Activated CD4-positive, alpha-beta T cell treated with anti-CD3 and anti-CD28 coated beads, Interleukin-2, amount 10 ng/mL, durations not matched to agents 24 days and 14 days (primary cell): Measurements from ENCODE around the gene FAM9A. TPM values are rescaled to one million over a fixed set of nuclear protein-coding genes. Genes with fewer than 3 reads are reported as not detected.
"Not testable (repeated sequence)": the region's sequence is repeated elsewhere in the genome, so short reads cannot be mapped to it uniquely, and the experiment has no call there.

Source experiments
- DNase-seq: peaks from one replicate; pipeline ENCODE4 v3.0.0; 2022
- H3K27ac Mint-ChIP-seq: one replicate; pipeline ENCODE4 v1.8.0; 2022; ENCODE audit warnings: mild to moderate bottlenecking, mixed read lengths
- H3K27me3 Mint-ChIP-seq: one replicate; pipeline ENCODE4 v1.8.0; 2022; ENCODE audit warnings: mixed read lengths
- H3K36me3 Mint-ChIP-seq: one replicate; pipeline ENCODE4 v1.8.0; 2022; ENCODE audit warnings: low read depth, mild to moderate bottlenecking, mixed read lengths
- H3K4me1 Mint-ChIP-seq: one replicate; pipeline ENCODE4 v1.8.0; 2021; ENCODE audit warnings: mixed read lengths
- H3K4me3 Mint-ChIP-seq: one replicate; pipeline ENCODE4 v1.8.0; 2022; ENCODE audit warnings: mild to moderate bottlenecking, moderate library complexity, mixed read lengths
- H3K9me3 Mint-ChIP-seq: one replicate; pipeline ENCODE4 v1.8.0; 2021; ENCODE audit warnings: mixed read lengths
- intact Hi-C: fragments of 100-400 bp; cut with micrococcal nuclease; formaldehyde crosslinking; loops from one replicate; pipeline ENCODE4 v1.15.1; 2023
- total RNA-seq: library from RNA; stranded (reverse); gene quantifications from 2 replicates; pipeline ENCODE4 v1.2.3, GENCODE V29; 2022

The FAM9A gene
- total RNA-seq, 1 donor from 2014 or later, result not detected

DNA sequence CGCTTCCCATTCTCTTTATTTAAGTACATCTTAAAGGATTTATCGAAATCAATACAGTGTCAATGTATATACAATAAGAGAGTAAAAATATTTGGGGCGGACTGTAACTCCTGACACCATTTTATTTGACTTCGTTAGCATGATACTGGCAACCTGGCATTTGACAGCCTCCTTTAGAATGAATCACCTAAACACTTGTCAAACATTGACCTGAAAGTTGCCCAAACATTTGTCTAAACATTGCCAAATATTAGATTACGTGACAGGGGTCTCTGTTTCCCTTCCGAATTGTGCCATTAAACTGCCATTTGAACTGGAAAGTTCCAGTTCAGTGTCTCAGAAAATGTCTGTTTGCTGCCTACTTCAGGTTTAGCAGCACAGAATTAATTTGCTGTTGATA is 20.8 kb upstream of the FAM9A start:
- Mint-ChIP-seq H3K36me3 (no peaks in the 10 kb centered on the region), H3K4me1 (no peaks in the 10 kb centered on the region), H3K9me3 (no peaks in the 10 kb centered on the region), H3K27ac (no peak overlapping the region), H3K4me3 (no peak overlapping the region), H3K27me3 (peaks cover 13% of the 10 kb centered on the region)
- intact Hi-C loops, result no loop called here
- DNase-seq, result no peak

DNA sequence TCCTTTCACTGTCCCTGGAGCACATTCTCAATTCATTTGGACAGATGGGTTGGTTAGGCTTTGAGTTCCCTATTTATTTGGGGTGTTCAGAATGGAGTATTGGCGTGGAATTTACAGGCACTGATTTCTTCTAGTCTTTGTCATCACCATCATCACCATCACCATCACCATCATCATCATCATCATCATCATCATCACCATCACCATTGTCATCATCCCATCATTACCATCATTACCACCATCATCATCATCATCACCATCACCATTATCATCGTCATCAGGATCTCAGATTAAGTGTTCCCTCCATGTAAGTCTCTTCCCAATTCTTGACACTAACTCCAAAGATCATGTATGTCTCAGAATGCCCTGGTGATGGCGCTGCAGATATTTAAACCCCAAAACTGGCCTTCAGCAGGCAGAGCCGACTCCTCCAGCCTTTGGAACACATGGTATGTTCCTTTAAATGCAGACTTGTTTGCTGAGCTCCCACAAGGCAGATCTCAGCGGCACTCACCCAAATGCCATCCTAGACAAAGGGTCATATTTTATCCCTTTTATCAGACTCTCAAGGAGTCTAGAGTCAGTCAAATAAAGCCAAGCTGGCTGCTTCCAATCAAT is 19.8 kb upstream of the FAM9A start:
- Mint-ChIP-seq H3K27ac (no peak overlapping the region), H3K4me1 (no peaks in the 10 kb centered on the region), H3K27me3 (peaks cover 13% of the 10 kb centered on the region), H3K4me3 (no peak overlapping the region), H3K9me3 (no peaks in the 10 kb centered on the region), H3K36me3 (no peaks in the 10 kb centered on the region)
- intact Hi-C loops, result no loop called here
- no peak for DNase-seq

DNA sequence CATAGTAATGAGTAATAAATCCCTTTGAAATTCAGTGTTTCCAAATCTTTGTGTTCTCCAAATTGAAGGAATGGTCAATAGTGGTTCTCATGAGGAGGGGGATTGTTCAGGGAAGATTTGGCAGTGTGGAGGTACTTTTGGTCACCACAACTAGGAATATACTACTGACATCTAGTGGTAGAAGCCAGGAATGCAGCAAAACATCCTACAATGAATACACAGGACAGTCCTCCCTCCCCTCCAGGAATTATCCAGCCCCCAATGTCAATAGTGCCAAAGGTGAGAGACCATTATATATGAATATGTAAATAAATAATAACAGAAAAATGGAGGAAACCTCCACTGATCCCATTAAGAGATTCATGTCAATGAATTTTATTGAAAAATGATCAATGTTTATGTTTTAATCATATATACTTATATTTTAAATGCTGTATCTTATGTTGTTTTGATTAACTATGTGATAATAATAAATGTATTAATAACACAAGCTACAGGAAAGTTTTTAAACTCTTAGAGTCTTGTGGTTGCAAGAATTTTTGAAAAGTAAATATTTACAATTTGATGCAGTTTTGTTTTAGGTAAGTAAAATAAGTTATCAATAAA is 14.4 kb upstream of the FAM9A start:
- Mint-ChIP-seq H3K36me3 (no peaks in the 10 kb centered on the region), H3K9me3 (no peaks in the 10 kb centered on the region), H3K4me1 (no peaks in the 10 kb centered on the region), H3K4me3 (no peak overlapping the region), H3K27ac (no peak overlapping the region), H3K27me3 (no peaks in the 10 kb centered on the region)
- intact Hi-C loops, result loop anchor here (1.0 kb wide), 1 partner anchor 32 kb away; no protein-coding TSS in a partner anchor
- DNase-seq, result peak; percentile 73

DNA sequence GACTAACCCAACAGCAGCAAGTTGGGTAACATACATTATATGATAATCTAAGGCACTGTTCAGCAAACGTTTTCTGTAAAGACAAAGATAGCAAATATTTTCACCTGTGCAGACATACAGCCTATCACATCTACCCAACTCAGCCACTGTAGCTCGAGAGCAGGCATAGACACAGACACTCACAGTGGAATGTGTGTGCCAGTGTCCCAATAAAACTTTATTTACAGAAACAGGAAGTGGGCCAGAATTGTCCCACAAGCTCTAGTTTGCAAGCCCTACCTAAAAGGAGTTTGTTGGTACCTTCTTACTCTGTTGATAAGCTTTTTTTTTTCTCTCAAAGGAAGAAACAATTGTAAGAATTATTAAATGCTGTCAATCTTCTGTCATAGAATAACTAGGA is 11.9 kb upstream of the FAM9A start:
- Mint-ChIP-seq H3K9me3 (no peaks in the 10 kb centered on the region), H3K4me1 (no peaks in the 10 kb centered on the region), H3K36me3 (no peaks in the 10 kb centered on the region), H3K27me3 (peaks cover 4% of the 10 kb centered on the region), H3K27ac (no peak overlapping the region), H3K4me3 (no peak overlapping the region)
- intact Hi-C loops, result loop anchor here (5.0 kb wide), 1 partner anchor 61 kb away; no protein-coding TSS in a partner anchor
- no peak for DNase-seq

DNA sequence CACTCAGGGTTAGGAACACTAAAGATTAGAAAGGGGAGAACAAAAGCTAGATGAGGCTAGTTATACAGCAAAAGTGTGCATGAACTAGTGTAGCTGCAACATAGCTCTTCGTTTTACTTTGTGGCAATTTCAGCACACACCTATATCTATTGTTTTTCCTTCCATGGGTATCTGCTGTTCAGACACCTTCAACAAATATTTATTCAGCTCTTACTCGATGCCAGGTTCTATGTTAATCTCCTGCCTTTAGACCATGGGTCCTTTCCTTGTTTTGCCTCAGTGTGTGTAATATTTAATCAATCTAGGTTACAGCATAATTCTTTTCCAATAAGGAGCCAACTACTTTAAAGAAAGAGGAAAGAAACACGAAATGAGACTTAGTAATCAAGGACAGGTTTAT is 10.4 kb upstream of the FAM9A start:
- Mint-ChIP-seq H3K36me3 (no peaks in the 10 kb centered on the region), H3K27me3 (peaks cover 4% of the 10 kb centered on the region), H3K4me3 (no peak overlapping the region), H3K27ac (no peak overlapping the region), H3K4me1 (no peaks in the 10 kb centered on the region), H3K9me3 (no peaks in the 10 kb centered on the region)
- intact Hi-C loops, result loop anchor here (5.0 kb wide), 1 partner anchor 59 kb away; no protein-coding TSS in a partner anchor
- DNase-seq, result no peak

DNA sequence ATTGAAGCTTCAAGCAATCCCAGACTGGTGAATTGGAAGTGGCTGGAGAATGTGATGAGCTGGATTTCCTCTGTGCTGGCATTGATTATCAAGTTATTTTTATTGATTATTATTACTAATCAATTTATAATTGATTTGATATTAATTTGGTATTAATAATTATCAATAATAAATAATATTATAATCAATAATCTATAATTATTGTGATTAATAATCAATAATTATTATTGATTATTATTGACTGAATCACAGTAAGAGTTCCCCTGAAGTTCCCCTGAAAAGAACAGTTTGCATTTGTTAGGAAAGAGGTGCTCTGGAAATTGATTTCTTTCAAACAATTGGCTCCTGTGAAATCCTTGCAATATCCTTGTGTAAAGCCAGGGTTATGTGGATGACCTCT is 7.5 kb upstream of the FAM9A start:
- Mint-ChIP-seq H3K27me3 (peaks cover 9% of the 10 kb centered on the region), H3K4me3 (no peak overlapping the region), H3K4me1 (no peaks in the 10 kb centered on the region), H3K27ac (no peak overlapping the region), H3K36me3 (no peaks in the 10 kb centered on the region), H3K9me3 (no peaks in the 10 kb centered on the region)
- intact Hi-C loops, result no loop called here
- no peak for DNase-seq

DNA sequence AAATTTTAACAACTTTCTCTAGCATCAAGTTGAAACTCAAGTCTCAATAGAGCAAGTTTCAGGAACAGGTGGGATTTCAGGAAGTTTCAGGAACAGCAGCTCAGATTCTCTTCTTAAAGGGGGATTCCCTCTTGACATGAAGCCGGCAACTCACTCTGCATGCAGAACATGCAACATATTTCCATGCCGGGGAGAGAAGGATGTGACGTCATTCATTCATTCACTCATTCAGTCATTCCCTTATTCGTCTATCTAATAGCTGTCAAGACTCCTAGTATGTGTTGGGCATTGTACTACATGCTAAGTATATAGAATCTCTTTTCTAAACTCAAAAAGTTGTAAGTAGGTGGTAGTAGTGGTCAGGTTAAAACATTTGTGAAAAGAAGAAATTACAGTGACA is 4.8 kb upstream of the FAM9A start:
- no peak overlapping the region for H3K4me3 Mint-ChIP-seq
- H3K27me3 Mint-ChIP-seq, result peaks cover 9% of the 10 kb centered on the region
- DNase-seq, result no peak
- no peaks in the 10 kb centered on the region for H3K4me1 Mint-ChIP-seq
- intact Hi-C loops, result no loop called here
- H3K36me3 Mint-ChIP-seq, result no peaks in the 10 kb centered on the region
- no peaks in the 10 kb centered on the region for H3K9me3 Mint-ChIP-seq
- no peak overlapping the region for H3K27ac Mint-ChIP-seq

DNA sequence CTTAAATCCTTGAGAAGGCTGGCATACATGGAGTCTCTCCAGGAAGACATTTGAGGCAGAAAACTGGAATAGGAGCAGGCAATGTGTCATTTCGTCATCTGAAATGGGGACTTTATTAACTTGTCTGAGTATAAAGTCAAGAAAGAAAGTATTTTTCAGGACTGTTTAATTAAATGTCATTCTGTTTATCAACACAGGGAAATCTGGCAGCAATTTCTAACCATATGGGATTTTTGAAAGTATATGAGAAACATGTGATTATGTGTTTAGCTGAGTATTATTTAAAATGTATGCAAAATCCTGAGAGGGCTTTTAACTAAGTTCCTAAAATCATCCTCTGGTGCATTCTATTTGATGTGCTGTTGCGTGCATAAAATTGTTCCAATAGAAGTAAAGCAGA is 3.9 kb upstream of the FAM9A start:
- no peak for DNase-seq
- Mint-ChIP-seq H3K4me1 (no peaks in the 10 kb centered on the region), H3K36me3 (no peaks in the 10 kb centered on the region), H3K27ac (no peak overlapping the region), H3K9me3 (no peaks in the 10 kb centered on the region), H3K27me3 (peaks cover 5% of the 10 kb centered on the region), H3K4me3 (no peak overlapping the region)
- intact Hi-C loops, result no loop called here

DNA sequence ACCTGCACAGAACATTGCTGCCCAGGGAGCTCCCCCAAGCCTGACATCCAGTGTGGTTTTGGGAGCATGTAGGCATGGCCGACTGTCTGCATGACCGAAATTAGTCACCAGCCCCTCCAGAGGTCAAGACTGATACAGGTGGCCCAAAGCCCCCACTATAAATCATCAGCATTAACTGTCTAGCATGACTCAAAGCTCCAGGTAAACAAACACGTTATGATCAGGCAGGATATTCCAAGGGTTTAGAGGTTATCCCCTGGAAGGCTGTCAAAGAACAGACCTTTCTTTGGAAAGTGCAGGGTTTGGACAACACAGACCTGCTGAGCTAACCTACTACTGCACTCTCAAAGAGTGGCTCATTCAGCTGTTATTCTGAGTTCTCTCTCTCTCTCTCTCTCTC is 2.1 kb upstream of the FAM9A start:
- intact Hi-C loops, result no loop called here
- DNase-seq, result no peak
- H3K9me3 Mint-ChIP-seq, result no peaks in the 10 kb centered on the region
- H3K4me3 Mint-ChIP-seq, result no peak overlapping the region
- no peaks in the 10 kb centered on the region for H3K36me3 Mint-ChIP-seq
- peaks cover 5% of the 10 kb centered on the region for H3K27me3 Mint-ChIP-seq
- H3K4me1 Mint-ChIP-seq, result no peaks in the 10 kb centered on the region
- no peak overlapping the region for H3K27ac Mint-ChIP-seq

DNA sequence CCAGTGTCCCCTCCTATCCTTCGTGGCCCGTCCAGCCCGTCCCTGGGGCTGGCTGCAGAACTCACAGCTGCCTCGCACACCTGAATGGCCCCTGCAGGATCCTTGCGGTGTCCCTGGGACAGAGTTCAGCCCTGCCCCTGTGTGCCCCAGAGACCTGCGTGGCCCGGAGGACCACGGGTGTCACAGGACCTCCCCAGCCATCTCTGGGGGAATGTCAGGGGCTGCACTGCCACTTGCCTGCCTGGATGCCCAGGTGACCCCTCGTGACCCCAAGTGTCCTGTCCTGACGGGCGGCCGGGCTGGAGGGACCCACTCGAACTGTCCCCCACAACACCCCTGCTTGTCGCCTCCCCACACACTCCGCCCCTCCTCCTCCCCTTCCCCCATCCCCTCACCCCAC is 832 bp downstream of the FAM9A start:
- H3K36me3 Mint-ChIP-seq, H3K4me1 Mint-ChIP-seq, H3K27me3 Mint-ChIP-seq, H3K27ac Mint-ChIP-seq, DNase-seq, H3K9me3 Mint-ChIP-seq, intact Hi-C loops, H3K4me3 Mint-ChIP-seq: not testable (repeated sequence)

DNA sequence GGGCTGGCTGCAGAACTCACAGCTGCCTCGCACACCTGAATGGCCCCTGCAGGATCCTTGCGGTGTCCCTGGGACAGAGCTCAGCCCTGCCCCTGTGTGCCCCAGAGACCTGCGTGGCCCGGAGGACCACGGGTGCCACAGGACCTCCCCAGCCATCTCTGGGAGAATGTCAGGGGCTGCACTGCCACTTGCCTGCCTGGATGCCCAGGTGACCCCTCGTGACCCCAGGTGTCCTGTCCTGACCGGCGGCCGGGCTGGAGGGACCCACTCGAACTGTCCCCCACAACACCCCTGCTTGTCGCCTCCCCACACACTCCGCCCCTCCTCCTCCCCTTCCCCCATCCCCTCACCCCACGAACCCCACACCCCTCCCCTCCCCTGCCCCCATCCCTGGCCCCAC is 1.9 kb downstream of the FAM9A start:
- H3K9me3 Mint-ChIP-seq, H3K4me1 Mint-ChIP-seq, H3K27ac Mint-ChIP-seq, DNase-seq, H3K4me3 Mint-ChIP-seq, intact Hi-C loops, H3K27me3 Mint-ChIP-seq, H3K36me3 Mint-ChIP-seq: not testable (repeated sequence)

DNA sequence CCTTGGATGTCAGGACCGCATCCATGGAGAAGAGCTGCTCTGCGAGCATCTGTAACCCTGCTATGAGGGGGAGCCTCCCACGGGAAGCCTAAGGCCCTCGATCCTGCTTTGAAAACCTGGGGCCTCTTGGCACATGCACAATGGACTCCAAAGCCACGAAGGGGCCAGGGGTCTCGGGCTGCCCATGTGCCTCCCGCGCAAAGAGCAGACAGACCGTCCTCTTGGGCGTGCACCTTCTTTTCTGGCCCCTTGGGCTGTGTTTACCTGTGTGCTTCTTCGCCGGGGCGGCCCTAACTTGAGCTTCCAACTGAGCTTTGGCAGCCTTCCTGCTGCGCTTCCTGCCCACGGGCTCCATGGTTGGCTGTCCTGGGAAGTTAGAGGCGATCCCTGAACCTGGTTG is 2.5 kb downstream of the FAM9A start:
- DNase-seq, H3K4me1 Mint-ChIP-seq, H3K27ac Mint-ChIP-seq, H3K27me3 Mint-ChIP-seq, intact Hi-C loops, H3K9me3 Mint-ChIP-seq, H3K36me3 Mint-ChIP-seq, H3K4me3 Mint-ChIP-seq: not testable (repeated sequence)

DNA sequence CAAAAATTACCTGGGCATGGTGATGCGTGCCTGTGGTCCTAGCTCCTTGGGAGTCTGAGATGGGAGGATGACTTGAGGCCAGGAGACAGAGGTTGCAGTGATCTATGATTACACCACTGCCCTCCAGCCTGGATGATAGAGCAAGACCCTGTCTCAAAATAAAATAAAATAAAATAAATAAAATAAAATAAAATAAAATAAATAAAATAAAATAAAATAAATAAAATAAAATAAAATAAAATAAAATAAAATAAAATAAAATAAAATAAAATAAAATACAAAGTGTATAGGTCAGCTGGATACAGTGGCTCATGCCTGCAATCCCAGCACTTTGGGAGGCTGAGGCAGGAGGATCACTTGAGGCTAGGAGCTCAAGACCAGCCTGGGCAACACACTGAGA is 14.1 kb downstream of the FAM9A start:
- H3K27me3 Mint-ChIP-seq, H3K9me3 Mint-ChIP-seq, intact Hi-C loops, H3K36me3 Mint-ChIP-seq, H3K4me3 Mint-ChIP-seq, DNase-seq, H3K27ac Mint-ChIP-seq, H3K4me1 Mint-ChIP-seq: not testable (repeated sequence)

DNA sequence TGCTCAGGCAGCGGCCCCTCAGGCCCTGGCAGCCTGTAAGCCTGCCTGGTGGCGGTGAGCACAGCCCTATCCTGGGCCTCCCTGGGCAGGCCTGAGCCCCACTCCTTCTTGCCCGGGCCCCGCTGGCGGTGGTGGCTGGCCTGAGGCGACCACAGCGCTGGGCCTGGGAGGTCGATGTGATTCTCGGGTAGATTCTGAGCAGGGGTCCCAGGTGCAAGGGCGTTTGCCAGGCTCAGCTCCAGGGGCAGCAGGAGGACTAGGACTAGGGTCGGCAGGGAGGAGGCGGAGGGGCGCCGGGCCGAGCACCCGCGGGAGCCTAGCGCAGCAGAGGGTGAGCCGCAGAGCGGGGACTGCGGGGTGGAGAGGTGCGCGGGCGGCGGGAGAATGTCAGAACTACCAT is 17.0 kb downstream of the FAM9A start:
- H3K4me1 Mint-ChIP-seq, result peaks cover 2% of the 10 kb centered on the region
- H3K27me3 Mint-ChIP-seq, result peaks cover 2% of the 10 kb centered on the region
- intact Hi-C loops, result no loop called here
- H3K4me3 Mint-ChIP-seq, result no peak overlapping the region
- no peaks in the 10 kb centered on the region for H3K9me3 Mint-ChIP-seq
- no peak for DNase-seq
- H3K36me3 Mint-ChIP-seq, result no peaks in the 10 kb centered on the region
- H3K27ac Mint-ChIP-seq, result no peak overlapping the region

DNA sequence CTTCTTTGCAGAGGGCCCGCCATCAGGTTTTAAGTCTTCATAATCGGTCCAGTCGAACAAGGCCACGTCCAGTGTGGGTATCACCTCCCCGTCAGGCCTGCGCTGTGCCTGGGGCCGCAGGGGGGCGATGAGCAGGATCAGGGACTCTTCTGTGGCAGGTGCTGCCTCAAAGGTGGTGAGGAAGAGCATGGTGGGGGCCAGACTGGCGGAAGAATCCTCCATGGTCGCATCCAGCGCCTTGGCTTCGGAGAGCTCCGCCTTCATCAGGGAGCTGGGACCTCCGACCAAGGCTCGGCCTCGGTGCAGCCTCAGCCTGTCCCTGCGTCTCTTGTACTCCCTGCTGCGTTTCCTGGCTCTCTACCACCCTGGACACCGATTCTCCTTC is 17.5 kb downstream of the FAM9A start:
- DNase-seq, result no peak
- Mint-ChIP-seq H3K27ac (no peak overlapping the region), H3K4me3 (no peak overlapping the region), H3K9me3 (no peaks in the 10 kb centered on the region), H3K36me3 (no peaks in the 10 kb centered on the region), H3K27me3 (peaks cover 1% of the 10 kb centered on the region), H3K4me1 (peaks cover 2% of the 10 kb centered on the region)
- intact Hi-C loops, result loop anchor here (1.0 kb wide), 1 partner anchor 32 kb away; no protein-coding TSS in a partner anchor
